ENCODE data around the gene RIMBP3C.
"Not testable (repeated sequence)": the region's sequence is repeated elsewhere in the genome, so short reads cannot be mapped to it uniquely, and the experiment has no call there.

RIMBP3C gene

GRCh38 chr22:21539862-21540261 is 11.4 kb downstream of the RIMBP3C start:
- POLR2A ChIA-PET; DNase-seq (ENCODE audit: low read depth, low spot score); H3K4me3 ChIP-seq (ENCODE audit: low read depth, low read length); CTCF ChIA-PET: not testable (repeated sequence)

GRCh38 chr22:21532863-21533648 is 18.2 kb downstream of the RIMBP3C start:
- DNase-seq (ENCODE audit: low read depth, low spot score); H3K4me3 ChIP-seq (ENCODE audit: low read depth, low read length); CTCF ChIA-PET; POLR2A ChIA-PET: not testable (repeated sequence)

GRCh38 chr22:21531525-21531924 is 19.7 kb downstream of the RIMBP3C start:
- POLR2A ChIA-PET; DNase-seq (ENCODE audit: low read depth, low spot score); CTCF ChIA-PET; H3K4me3 ChIP-seq (ENCODE audit: low read depth, low read length): not testable (repeated sequence)

- CTCF ChIA-PET; DNase-seq (ENCODE audit: low read depth, low spot score); POLR2A ChIA-PET; H3K4me3 ChIP-seq (ENCODE audit: low read depth, low read length): not testable (repeated sequence)
Measured at GRCh38 chr22:21526705-21527500, 24.4 kb downstream of the RIMBP3C start.

- H3K4me3 ChIP-seq (ENCODE audit: low read depth, low read length); CTCF ChIA-PET; DNase-seq (ENCODE audit: low read depth, low spot score); POLR2A ChIA-PET: not testable (repeated sequence)
Measured at GRCh38 chr22:21516970-21517764, 34.1 kb downstream of the RIMBP3C start.

GRCh38 chr22:21516522-21516921 is 34.7 kb downstream of the RIMBP3C start:
- CTCF ChIA-PET; POLR2A ChIA-PET; H3K4me3 ChIP-seq (ENCODE audit: low read depth, low read length); DNase-seq (ENCODE audit: low read depth, low spot score): not testable (repeated sequence)

- H3K4me3 ChIP-seq (ENCODE audit: low read depth, low read length); DNase-seq (ENCODE audit: low read depth, low spot score); CTCF ChIA-PET; POLR2A ChIA-PET: not testable (repeated sequence)
Measured at GRCh38 chr22:21515234-21515633, 36.0 kb downstream of the RIMBP3C start.

- CTCF ChIA-PET, POLR2A ChIA-PET: not testable (repeated sequence)
Measured at GRCh38 chr22:21514117-21514516, 37.1 kb downstream of the RIMBP3C start.

GRCh38 chr22:21512022-21512421 is 39.2 kb downstream of the RIMBP3C start:
- CTCF ChIA-PET; DNase-seq (ENCODE audit: low read depth, low spot score); POLR2A ChIA-PET; H3K4me3 ChIP-seq (ENCODE audit: low read depth, low read length): not testable (repeated sequence)

More at GRCh38 chr22:21514117-21514516, 37.1 kb downstream of the RIMBP3C start:
- not testable (repeated sequence) for DNase-seq (ENCODE audit: low read depth, low spot score); H3K4me3 ChIP-seq (ENCODE audit: low read depth, low read length)

GRCh38 chr22:21510397-21510796 is 40.9 kb downstream of the RIMBP3C start:
- H3K4me3 ChIP-seq (ENCODE audit: low read depth, low read length); POLR2A ChIA-PET; CTCF ChIA-PET; DNase-seq (ENCODE audit: low read depth, low spot score): not testable (repeated sequence)

GRCh38 chr22:21499623-21500506 is 51.4 kb downstream of the RIMBP3C start:
- POLR2A ChIA-PET; H3K4me3 ChIP-seq (ENCODE audit: low read depth, low read length); DNase-seq (ENCODE audit: low read depth, low spot score); CTCF ChIA-PET: not testable (repeated sequence)

- DNase-seq (ENCODE audit: low read depth, low spot score); POLR2A ChIA-PET; CTCF ChIA-PET; H3K4me3 ChIP-seq (ENCODE audit: low read depth, low read length): not testable (repeated sequence)
Measured at GRCh38 chr22:21498489-21498888, 52.8 kb downstream of the RIMBP3C start.

GRCh38 chr22:21497984-21498383 is 53.3 kb downstream of the RIMBP3C start:
- DNase-seq (ENCODE audit: low read depth, low spot score); POLR2A ChIA-PET; CTCF ChIA-PET; H3K4me3 ChIP-seq (ENCODE audit: low read depth, low read length): not testable (repeated sequence)
